ENCODE measurements around the gene VMAC. TPM values are rescaled to one million over a fixed set of nuclear protein-coding genes. Genes with fewer than 3 reads are reported as not detected.

Gene VMAC
- total and polyA plus RNA-seq, 12 donors, result 1.3 to 5.8 (median 2.5) TPM

DNA sequence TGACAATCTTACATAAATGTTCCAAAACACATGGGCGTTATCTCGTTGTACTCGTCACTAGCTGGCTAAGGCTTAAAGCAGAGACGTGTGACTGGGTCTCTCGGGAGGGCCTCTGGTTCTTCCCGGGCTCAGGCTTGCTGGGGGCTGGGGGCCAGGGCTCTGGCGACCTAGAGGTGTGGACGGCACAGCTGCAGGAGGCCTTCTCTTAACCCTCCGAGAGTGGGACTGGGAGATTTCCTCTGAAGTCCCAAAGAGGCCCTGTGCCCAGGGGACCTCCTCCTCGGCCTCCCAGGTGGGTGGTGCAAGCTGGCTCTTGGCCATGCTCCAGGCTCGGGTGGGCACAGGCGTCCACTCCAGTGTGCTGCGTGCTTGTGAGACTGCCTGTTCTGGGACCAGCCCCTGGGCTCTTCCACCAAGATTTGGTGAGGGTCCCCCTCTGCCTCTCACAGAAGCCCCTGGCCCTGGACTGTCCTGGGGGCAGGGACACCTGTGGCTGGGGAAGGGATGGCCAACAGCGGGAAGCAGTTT, 11.6 kb downstream of the VMAC start:
- ATAC-seq (peak in 5 of 8 donors; percentile 11 to 48 (median 32)), DNase-seq (no peak)
- H3K36me3 ChIP-seq, result peaks cover 0 to 72% (median 40%) of the 10 kb centered on the region in 9 donors
- intact Hi-C loops (cut with DNase I), result no loop called here
- H3K4me1 ChIP-seq, result peaks cover 4 to 32% (median 22%) of the 10 kb centered on the region in 9 donors
- WGBS, 2 donors, result 24 to 44% methylated on average over 14 of the region's 14 CpGs
- no peaks in the 10 kb centered on the region for H3K27me3 ChIP-seq
- TF ChIP-seq, protein P1, sequence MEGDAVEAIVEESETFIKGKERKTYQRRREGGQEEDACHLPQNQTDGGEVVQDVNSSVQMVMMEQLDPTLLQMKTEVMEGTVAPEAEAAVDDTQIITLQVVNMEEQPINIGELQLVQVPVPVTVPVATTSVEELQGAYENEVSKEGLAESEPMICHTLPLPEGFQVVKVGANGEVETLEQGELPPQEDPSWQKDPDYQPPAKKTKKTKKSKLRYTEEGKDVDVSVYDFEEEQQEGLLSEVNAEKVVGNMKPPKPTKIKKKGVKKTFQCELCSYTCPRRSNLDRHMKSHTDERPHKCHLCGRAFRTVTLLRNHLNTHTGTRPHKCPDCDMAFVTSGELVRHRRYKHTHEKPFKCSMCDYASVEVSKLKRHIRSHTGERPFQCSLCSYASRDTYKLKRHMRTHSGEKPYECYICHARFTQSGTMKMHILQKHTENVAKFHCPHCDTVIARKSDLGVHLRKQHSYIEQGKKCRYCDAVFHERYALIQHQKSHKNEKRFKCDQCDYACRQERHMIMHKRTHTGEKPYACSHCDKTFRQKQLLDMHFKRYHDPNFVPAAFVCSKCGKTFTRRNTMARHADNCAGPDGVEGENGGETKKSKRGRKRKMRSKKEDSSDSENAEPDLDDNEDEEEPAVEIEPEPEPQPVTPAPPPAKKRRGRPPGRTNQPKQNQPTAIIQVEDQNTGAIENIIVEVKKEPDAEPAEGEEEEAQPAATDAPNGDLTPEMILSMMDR (IDR thresholded peaks at IDR 0.05), result no peak
- H3K9me3 ChIP-seq, result no peaks in the 10 kb centered on the region
- H3K27ac ChIP-seq, result peak overlapping the region in 7 of 10 donors; percentile 12 to 54 (median 34)
- no peak overlapping the region for H3K4me3 ChIP-seq

DNA sequence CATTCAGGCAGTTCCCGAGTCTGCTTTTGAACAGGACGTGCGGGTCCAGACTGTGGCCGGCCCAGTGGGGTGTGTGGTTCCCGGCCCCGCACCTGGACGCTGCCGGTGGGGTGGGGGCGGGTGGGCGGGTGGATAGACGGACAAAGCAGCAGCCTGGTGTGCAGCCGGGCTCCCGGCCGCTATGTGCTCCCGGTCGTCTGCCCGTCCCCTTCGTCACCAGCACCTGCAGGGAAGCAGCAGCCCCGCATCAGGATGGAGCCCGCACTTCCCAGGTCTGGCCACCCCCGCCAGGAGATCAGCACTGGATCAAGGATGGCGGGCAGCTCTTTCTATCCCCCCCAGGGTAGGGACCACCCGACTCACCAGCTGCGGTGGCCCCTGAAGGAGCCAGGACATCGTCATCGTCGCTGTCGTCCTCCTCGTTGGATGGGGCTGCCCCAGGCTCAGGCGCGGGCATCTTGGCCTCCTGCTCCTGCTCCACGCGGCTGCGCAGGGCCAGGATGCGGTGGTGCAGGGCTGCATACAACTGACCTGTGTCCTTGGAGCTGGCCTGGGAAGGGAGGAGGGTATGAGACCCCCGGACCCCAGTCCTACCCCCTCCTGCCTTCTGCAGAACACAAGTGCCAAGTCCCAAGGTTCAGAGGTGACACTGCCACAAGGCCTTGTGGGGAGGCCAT, 12.9 kb downstream of the VMAC start:
- TF ChIP-seq, protein P1 (IDR thresholded peaks at IDR 0.05), result no peak
- peaks cover 0 to 85% (median 47%) of the 10 kb centered on the region in 9 donors for H3K36me3 ChIP-seq
- WGBS, 2 donors, result 92% methylated on average over 35 to 36 of the region's 36 CpGs

DNA sequence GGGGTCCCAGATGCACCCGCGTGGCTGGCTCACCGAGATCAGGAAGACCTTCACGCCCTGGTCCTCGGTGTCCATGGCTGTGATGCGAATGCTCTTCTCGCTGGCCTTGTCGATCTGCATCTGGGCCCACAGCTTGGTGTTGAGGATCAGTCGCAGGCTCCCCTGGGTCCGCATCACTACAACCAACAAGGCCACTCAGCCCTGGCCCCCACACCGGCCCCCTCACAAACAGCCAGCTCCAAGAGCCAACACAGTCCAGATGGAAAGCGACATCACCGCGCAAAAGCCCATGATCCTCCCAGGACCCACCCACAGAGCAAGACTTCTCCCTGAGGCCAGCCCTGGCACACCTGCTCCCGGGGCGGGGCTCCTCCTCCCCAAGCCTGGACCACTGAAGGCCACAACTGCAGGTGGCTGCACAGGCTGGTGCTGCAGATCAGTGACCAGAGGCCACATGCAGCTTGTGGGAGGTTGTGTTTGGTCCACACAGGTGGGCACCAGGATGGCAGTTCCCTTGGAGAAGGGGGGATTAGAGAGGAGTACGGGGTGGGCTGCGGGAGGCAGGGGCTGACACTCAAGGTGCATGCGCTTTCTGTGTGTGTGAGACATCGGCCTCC, 13.9 kb downstream of the VMAC start:
- WGBS, 2 donors, result 96% methylated on average over 20 of the region's 20 CpGs
- Histone ChIP-seq H3K4me3 (no peak overlapping the region), H3K4me1 (peaks cover 4 to 32% (median 22%) of the 10 kb centered on the region in 9 donors), H3K36me3 (peaks cover 0 to 93% (median 57%) of the 10 kb centered on the region in 9 donors), H3K9me3 (no peaks in the 10 kb centered on the region), H3K27ac (no peak overlapping the region), H3K27me3 (no peaks in the 10 kb centered on the region)
- TF ChIP-seq, protein P1 (IDR thresholded peaks at IDR 0.05), result no peak
- DNase-seq (no peak), ATAC-seq (no peak)
- intact Hi-C loops (cut with DNase I), result no loop called here

More for the DNA sequence above, 12.9 kb downstream of the VMAC start:
- intact Hi-C loops (cut with DNase I), result no loop called here
- H3K27ac ChIP-seq, result no peak overlapping the region
- peaks cover 4 to 32% (median 22%) of the 10 kb centered on the region in 9 donors for H3K4me1 ChIP-seq
- H3K4me3 ChIP-seq, result no peak overlapping the region
- H3K27me3 ChIP-seq, result no peaks in the 10 kb centered on the region
- ATAC-seq (no peak), DNase-seq (no peak)
- H3K9me3 ChIP-seq, result no peaks in the 10 kb centered on the region

DNA sequence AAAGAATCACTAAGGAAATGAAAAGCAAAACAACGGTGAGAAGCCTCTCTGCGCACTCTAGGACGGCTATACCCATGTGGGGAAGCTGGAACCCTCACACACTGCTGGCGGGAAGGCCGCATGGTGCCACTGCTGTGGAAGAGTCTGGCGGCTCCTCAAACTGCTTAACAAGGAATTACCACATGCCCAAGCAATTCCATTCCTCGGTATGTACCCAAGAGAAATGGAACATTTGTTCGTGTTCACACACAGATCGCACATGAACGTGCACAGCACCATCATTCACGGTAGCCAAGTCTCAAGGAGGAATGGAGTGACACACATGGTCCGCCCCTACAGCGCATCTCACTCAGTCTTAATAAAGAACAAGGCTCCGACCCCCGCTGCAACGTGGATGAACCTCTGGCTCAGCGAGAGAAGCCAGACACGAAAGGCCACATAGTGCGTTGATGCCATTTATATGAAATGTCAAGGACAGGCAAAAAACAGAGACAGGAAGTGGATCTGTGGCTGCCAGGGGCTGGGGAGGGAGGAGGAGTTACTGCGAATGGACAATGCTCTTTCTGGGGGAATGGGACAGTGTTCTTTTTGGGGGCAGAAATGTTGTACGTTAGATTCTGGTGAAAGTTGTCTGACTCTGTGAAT, 17.0 kb downstream of the VMAC start:
- Histone ChIP-seq H3K4me1 (peaks cover 0 to 15% (median 10%) of the 10 kb centered on the region in 9 donors), H3K9me3 (no peaks in the 10 kb centered on the region), H3K27me3 (no peaks in the 10 kb centered on the region), H3K4me3 (no peak overlapping the region), H3K36me3 (peaks cover 4 to 100% (median 77%) of the 10 kb centered on the region in 9 donors), H3K27ac (no peak overlapping the region)
- whole genome bisulfite sequencing, 2 donors, result 84 to 85% methylated on average over 21 of the region's 21 CpGs
- DNase-seq (no peak), ATAC-seq (no peak)
- intact Hi-C loops (cut with DNase I), result no loop called here
- TF ChIP-seq, protein P1 (IDR thresholded peaks at IDR 0.05), result no peak

Data from heart right ventricle (tissue), 16 donors.